GM18498 (cell line): ENCODE measurements around the gene NUP98.
"Not testable (repeated sequence)": the region's sequence is repeated elsewhere in the genome, so short reads cannot be mapped to it uniquely, and the experiment has no call there.

Source experiments
- ATAC-seq: cut with Tn5 transposase; IDR thresholded peaks from one replicate; pipeline ENCODE4 v1.9.1; 2021; ENCODE audit warnings: mild to moderate bottlenecking, moderate library complexity; ENCODE audit not compliant: unreplicated experiment

NUP98 gene

DNA sequence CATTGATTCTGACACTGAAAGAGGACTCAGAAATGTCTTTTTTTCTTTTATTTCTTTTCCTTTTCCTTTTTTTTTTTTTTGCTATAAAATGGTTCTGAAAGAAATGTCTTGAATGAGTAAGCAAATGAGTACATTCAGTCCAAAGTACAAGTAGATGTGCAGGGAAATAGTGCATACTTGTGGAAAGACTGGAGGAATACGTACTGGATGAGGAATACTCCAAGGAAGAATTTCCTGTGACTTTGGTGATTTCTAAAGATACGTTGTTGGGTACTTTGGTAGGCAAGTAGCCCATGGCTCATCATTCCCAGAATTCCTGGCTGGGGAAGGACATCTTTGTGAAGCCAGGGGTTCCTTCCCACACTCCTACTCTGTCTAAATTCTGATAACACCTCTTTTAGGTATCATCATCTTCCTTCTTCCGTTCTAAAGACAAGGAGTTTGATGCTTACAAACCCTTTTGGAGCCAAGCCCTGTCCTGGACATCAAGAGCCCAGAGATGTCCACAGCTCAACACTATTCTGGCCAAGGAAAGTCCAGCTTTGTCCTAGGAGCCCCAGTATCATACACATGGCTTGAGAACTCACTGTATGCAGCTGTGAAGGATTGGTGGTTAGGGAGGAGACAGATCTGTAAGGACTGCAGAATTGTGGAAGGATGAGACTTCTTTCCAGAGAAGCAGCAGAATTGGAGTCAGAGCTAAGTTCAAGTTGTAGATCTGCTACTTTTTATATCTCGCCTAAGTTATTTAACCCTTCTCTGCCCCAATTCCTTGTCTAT, 4.8 kb upstream of the NUP98 start:
- no peak for ATAC-seq

DNA sequence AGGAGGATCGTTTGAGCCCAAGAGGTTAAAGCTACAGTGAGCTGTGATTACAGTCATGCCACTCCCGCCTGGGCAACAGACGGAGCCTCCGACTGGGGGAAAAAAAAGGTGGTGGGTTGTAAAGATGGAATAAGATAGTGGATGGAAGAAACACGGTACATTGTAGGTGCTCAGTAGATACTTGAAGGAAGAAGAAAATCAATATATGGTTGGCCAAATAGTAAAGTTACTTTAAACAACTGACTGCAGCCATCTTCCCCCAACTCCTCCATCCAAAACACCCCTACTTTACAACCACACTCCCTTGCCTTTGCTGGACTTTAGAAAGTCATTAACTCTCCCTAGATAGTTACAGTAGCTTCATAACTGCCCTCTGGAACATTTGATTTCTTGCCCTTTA, 2.5 kb upstream of the NUP98 start:
- no peak for ATAC-seq

DNA sequence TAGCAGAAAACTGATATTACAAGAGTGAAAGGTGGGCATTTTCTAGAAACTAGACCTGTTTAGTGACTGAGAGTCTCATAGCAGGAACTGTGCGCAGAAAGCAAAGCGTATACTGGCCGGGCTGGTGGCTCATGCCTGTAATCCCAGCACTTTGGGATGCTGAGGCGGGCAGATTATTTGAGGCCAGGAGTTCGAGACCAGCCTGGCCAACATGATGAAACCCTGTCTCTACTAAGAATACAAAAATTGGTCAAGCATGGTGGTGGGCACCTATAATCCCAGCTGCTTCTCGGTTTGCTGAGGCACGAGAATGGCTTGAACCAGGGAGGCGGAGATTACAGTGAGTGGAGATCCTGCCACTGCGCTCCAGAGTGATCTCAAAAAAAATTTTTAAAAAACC, 1.8 kb upstream of the NUP98 start:
- ATAC-seq = no peak

DNA sequence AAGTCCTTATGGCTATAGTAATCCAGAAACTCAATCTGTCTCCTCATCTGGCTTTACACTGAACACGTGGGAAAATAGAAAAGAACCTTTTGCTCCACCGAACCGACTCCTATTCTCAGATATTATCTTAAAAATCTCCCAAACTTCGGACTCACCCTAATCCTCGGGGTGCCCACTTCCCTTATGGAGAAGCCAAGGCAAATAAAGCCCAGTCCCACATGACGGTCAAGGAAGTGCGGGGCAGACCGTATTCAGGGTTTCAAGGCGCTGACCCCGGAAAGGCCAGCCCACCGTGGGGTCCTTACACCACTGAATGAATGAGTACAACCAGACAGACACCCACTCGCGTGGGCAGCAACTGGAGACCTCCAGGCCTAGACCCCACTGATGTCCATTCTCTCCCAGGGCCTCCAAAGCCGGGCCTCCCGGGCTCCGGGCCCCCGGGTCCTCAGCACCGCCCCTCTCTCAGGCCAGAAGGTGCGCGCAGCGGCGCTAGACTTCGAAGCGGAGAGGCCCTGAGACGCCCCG, 489 bp downstream of the NUP98 start:
- peak; percentile 38 for ATAC-seq

DNA sequence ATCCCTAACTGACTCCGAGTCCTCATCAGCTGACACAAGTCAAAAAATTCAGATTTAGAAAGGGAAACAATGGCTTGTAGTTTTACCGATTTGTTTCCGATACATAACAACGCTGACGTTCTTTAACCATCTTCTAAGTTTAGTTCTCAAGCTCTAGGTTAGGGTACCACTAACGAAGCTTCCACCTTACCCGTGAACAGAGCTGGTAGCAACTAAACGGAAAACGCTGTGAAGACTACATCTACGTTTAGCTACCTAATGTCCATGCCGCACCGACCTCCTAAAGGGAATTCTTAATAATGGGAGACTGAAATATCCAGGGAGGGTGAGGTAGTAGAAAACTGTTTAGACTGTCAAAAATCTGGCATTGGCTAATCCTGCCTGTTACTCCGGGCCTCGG, 1.0 kb downstream of the NUP98 start:
- no peak for ATAC-seq

DNA sequence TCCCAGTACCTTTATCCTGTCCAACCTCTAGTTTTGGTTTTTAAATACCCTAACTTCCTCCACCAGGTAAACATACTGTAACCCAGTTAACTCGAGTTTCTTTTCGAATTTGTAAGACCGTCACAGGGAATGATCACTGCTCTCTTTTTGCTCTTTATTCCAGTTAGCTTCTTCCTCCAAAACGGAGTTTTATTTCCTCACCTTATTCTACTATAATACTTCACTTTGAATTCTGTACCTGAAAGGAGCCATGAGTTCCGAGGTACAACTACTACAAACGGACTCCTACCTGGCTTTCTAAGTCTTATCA, 1.4 kb downstream of the NUP98 start:
- no peak for ATAC-seq

DNA sequence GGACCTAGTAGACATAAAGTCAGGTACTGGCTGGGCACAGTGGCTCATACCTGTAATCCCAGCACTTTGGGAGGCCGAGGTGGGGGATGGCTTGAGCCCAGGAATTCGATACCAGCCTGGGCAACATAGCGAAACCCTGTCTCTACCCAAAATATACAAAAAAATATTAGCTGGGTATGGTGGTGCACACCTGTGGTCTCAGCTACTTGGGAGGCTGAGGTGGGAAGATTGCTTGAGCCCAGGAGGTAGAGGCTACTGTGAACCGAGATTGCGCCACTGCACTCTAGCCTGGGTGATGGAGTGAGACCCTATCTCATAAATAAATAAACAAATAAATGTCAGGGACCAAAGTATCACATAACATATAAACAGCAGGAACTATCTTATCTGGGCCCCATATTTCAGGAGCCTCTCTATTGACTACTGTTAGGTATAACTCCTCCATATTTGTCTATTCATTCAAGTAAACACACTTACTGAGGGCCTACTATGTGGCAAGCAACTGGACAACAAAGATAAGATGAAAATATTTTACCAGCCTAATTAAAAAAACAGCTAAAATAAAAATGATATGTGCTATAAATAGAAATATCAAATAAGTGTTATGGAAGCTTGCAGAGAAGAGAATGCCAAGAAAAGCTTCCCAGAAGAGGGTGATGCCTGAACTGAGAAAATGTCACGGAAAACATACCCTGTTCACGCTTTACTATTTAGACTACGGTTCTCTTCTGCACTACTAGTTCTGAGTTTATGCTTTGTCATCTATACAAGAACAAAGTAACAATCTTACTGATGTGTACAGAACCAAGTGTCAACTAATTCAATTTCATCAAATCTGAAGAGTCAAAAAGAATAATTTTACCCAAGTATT, 2.0 kb downstream of the NUP98 start:
- ATAC-seq = no peak

DNA sequence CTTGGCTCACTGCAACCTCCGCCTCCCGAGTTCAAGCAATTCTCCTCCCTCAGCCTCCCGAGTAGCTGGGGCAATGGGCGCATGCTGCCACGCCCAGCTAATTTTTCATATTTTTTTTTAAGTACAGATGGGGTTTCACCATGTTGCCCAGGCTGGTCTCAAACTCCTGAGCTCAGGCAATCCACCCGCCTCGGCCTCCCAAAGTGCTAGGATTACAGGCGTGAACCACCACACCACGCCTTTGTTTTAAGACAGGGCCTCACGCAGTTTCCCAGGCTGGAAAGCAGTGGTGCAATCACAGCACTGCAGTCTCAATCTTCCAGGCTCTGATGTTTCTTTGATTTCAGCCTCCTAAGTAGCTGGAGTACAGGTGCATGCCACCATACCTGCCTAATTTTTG, 3.0 kb downstream of the NUP98 start:
- not testable (repeated sequence) for ATAC-seq

DNA sequence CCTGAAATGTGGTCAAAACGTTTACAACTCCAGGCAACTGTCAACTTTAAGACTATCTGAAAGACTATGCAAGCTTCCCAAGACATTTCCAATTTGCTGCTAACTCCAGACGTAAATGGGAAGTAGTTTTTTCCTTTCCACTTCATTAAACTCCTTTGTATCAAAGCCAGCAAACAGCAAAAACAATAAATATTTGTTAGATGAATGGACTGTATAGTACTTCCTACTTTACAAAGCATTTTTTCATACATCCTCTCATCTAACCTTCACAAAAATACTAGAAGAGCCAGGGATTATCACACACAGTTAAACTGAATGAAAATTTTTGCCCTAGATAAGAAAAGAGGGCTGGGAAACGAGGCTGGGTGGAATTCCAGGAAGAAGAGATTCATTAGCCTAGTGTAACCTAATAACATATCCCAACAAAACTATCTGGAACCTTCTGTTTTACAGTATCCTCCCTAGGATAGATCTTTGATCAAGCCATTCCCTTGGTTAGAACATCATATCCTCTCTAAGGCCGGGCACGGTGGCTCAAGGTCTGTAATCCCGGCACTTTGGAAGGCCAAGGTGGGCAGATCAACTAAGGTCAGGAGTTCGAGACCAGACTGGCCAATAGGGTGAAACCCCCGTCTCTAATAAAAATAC, 10.4 kb downstream of the NUP98 start:
- no peak for ATAC-seq

DNA sequence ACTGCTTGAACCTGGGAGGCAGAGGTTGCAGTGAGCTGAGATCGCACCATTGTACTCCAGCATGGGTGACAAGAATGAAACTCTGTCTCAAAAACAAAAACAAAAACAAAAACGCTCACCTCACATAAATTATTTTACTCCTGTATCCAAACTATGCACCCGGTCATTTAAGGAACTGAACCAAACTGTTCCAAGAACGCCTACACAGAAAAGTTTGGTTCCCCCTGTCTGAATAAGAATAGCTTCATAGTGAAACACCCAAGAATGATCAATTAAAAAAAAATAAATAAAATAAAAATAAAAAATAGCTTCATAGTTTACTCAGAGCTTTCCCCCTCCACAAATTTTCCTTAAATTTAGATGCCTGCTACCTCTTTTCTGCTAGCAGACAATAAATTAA, 13.7 kb downstream of the NUP98 start:
- no peak for ATAC-seq

DNA sequence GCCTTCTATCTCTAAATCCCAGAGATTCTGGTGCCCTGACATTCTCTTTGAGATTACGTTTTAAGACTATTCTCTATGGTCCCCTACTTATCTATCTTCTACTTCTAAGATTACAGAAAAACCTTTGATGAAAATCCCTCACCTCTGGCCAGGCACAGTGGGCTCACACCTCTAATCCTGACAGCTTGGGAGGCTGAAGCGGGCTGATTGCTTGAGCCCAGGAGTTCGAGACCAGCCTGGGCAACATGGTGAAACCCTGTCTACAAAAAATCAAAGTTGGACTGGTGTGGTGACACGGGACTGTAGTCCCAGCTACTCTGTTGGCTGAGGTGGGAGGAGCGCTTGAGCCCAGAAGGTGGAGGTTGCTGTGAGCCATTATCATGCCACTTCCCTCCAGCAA, 14.4 kb downstream of the NUP98 start:
- no peak for ATAC-seq

DNA sequence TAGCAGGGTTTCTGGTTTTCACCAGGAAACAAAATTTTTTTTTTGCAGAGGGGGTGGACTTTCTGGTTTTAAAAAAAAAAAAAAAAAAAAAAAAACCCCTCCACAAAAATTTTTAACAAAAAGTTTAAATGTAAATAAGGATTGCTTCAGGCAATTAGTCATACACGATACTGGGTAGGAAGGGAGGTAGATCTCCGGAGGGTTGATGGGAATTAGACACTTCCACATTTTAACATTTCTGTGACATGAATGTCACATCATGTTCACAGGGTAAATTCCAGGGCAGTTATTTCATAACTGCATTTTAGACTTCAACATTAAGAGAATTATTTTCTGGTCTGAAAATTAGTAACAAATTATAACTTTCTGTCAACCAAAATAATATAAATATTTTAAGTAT, 15.9 kb downstream of the NUP98 start:
- ATAC-seq = no peak

DNA sequence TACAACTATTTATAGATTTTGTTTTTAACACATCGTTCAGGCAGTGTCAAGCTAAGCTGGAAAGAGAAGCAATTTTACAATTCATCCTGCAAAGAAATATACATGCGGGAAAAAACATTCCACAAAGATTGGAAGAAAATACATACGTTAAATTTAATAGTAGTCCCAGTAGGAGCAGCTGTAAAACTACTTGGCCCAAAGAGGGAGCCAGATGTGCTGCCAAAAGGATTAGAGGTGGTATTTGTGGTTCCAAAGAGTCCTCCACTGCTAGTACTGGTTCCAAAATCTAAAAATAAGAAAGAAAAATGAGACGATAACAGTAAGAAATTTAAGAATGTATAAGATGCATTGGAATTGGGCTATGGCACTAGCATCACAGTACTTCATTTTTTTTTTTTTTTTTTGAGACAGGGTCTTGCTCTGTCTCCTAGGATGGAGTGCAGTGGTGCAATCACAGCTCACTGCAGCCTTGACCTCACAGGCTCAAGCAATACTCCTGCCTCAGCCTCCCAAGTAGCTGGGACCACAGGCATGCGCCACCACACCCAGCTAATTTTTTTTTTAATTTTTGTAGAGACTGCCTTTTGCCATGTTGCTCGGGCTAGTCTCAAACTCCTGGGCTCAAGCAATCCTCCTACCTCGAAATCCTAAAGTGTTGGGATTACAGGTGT, 21.5 kb downstream of the NUP98 start:
- ATAC-seq = no peak

DNA sequence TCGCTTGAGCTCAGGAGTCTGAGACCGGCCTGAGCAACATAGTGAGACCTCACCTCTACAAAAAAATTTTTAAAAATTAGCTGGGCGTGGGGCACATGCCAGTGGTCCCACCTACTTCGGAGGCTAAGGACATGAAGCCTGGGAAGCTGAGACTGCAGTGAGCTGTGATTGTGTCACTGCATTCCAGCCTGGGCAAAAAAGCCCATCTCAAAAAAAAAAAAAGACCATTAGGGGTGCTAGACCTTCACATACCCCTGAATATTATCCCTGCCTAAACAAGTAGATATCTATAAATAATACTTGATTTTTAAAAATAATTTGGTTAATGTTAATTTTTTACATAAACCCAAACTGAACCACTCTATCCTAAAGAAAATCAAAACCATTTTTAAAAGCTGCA, 24.2 kb downstream of the NUP98 start:
- no peak for ATAC-seq

DNA sequence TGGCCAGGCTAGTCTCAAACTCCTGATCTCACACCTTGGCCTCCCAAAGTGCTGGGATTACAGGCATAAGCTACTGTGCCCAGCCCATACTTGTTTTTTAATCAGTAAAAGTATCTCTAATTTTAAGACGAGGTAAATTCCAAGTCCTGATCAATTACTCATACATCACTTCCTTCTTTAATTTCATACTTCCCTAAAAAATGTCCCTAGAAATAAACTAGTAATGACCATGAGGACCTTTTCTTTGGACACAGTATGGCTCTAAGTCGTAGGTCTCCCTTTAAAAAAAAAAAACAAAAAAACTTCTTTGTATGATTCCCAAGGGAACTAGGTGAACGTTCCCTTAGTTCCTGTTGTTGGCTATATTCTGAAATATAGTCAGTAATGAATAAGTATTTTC, 29.8 kb downstream of the NUP98 start:
- ATAC-seq = no peak

DNA sequence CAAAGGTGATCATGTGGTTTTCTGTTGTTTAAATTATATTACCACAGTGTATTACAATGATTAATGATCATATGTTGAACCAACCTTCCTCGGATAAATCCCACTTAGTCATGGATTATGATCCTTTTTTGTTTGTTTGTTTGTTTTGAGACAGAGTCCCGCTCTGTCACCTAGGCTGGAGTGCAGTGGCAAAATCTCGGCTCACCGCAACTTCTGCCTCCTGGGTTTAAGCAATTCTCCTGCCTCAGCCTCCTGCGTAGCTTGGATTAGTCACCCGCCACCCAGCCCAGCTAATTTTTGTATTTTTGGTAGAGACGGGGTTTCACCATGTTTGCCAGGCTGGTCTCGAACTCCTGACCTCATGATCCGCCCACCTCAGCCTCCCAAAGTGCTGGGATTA, 30.5 kb downstream of the NUP98 start:
- not testable (repeated sequence) for ATAC-seq

DNA sequence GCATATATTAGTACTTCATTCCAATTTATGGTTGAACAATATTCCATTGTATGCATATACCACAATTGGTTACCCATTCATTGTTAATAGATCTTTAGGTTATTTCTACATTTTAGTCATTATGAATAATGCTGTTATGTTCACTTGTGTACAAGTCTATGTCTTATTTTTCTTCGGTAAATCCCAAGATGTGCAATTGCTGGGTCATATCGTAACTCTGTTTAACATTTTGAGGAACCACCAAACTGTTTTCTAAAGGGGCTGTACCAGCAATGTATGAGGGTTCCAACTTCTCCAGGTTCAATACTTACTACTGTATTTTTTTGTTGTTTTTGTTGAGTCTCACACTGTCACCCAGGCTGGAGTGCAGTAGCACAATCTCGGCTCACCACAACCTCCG, 33.1 kb downstream of the NUP98 start:
- ATAC-seq = no peak

DNA sequence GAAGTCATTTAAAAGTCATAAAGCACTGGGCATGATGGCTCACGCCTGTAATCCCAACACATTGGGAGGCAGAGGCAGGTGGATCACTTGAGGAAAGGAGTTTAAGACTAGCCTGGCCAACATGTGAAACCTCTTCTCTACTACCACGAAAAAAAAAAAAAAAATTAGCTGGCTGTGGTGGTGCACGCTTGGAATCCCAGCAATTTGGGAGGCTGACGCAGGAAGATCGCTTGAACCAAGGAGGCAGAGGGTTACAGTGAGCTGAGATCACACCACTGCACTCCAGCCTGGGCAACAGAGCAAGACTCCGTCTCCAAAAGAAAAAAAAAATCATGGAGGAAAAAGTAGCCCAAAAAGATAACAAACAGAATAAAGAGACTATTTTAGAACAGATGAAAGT, 42.2 kb downstream of the NUP98 start:
- ATAC-seq = no peak

DNA sequence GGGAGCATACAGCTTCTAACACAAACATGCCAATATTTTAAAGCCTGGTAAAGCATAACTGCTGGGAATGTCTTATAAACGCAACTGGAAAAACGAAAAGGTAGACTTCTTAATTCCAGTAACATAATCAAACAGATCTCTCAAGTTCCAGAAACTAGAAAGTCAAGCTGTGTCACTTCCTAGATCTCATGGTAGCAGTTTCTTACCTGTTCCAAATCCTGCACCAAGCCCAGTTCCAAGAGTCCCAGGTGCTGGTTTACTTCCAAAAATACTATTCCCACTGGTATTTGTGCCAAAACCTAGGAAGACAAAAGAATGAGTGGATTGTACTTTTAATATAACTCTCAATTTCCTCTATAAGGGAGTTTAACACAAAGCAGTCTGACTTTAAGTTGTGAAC, 44.2 kb downstream of the NUP98 start:
- ATAC-seq = no peak

DNA sequence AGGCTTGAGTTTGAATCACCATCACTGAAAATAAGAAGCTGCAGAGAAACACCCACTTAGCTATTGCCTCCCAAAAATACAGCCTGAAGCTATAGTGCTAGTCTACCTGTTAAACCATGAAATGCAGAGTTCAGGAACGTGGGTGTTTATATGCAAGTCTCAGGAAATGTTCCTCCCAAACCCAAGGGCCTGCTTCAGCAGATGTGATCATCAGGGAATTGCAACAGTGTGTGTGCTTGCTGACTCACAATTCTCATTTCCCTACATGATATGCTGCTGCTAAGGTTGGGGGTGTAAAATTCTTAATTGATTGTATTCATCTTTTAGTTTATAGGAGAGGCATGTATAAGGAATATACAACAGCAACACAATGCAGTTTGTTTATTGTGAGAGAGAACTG, 49.6 kb downstream of the NUP98 start:
- no peak for ATAC-seq

DNA sequence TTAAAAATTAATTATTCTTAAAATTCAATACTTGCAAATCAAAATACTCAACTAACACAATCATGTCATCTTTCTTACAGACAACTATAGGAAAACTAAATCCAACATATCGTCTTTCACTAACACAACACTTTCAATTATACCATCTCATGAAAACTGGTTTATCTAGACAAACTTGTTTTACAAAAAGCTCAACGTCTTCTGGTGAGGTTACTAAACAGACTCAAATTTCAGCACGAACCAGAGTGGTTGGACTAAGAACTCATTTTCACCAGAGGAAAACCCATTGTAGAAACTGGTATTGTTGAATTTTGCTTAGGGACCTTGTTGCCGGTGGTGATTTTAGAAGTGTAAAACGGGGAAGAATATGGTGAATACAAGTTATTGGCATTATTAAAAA, 52.2 kb downstream of the NUP98 start:
- no peak for ATAC-seq
